PC-9 (cell line): Measurements from ENCODE around the gene SFTPA1. TPM values are rescaled to one million over a fixed set of nuclear protein-coding genes. Genes with fewer than 3 reads are reported as not detected.
"Not testable (repeated sequence)": the region's sequence is repeated elsewhere in the genome, so short reads cannot be mapped to it uniquely, and the experiment has no call there.

Source experiments
- BruUV-seq: library from RNA; stranded (reverse); fragments of 400-500 nt; replicated peaks from 2 replicates; lab custom pipeline; 2021; lab: Mats Ljungman, UMichigan
- CTCF ChIA-PET: fragments of 300-600 bp; sonication (Branson Sonifier 250); formaldehyde crosslinking; loops from one replicate; lab custom pipeline; 2022; ENCODE audit warnings: antibody characterized with exemption; lab: Charles Lee
- POLR2A ChIA-PET: fragments of 300-600 bp; sonication (Branson Sonifier 250); formaldehyde crosslinking; loops from one replicate; lab custom pipeline; 2022; ENCODE audit warnings: antibody characterized with exemption; ENCODE audit not compliant: unreplicated experiment; lab: Charles Lee
- DNase-seq, 2 experiments: peaks; one replicate each; pipeline versions ENCODE4 v3.0.0 to v3.0.0-alpha.2; 2015 to 2022; ENCODE audit warnings: mixed read lengths in 1 of 2
- H2AFZ ChIP-seq: fragments of 200-600 bp; sonication (generic); 2 replicates; pipeline ENCODE4 v1.8.1; 2017; ENCODE audit warnings: antibody characterized with exemption
- H3F3A ChIP-seq: fragments of 200-600 bp; sonication (generic); 2 replicates; pipeline ENCODE4 v1.8.1; 2017; ENCODE audit warnings: antibody characterized with exemption, mild to moderate bottlenecking, low read depth; ENCODE audit not compliant: insufficient read depth
- H3K27ac ChIP-seq: fragments of 200-600 bp; sonication (generic); 2 replicates; pipeline ENCODE4 v1.6.1; 2016; ENCODE audit warnings: mixed run types
- H3K27me3 ChIP-seq: fragments of 200-600 bp; sonication (generic); 2 replicates; pipeline ENCODE4 v1.6.1; 2016; ENCODE audit warnings: low read depth, mixed run types; ENCODE audit not compliant: insufficient read depth
- H3K36me3 ChIP-seq: fragments of 200-600 bp; sonication (generic); 2 replicates; pipeline ENCODE4 v1.6.1; 2016; ENCODE audit warnings: low read depth, mixed run types
- H3K4me1 ChIP-seq: fragments of 200-600 bp; sonication (generic); replicated peaks from 2 replicates; pipeline ENCODE4 v1.6.1; 2016; ENCODE audit warnings: mixed run types; ENCODE audit not compliant: insufficient read depth
- H3K4me2 ChIP-seq: fragments of 200-600 bp; sonication (generic); 2 replicates; pipeline ENCODE4 v1.6.1; 2017; ENCODE audit warnings: mixed run types
- H3K4me3 ChIP-seq: fragments of 200-600 bp; sonication (generic); 2 replicates; pipeline ENCODE4 v1.6.1; 2016; ENCODE audit warnings: mixed run types
- H3K79me2 ChIP-seq: fragments of 200-600 bp; sonication (generic); 2 replicates; pipeline ENCODE4 v1.6.1; 2017; ENCODE audit warnings: low read depth, mixed run types
- H3K9me2 ChIP-seq: fragments of 200-600 bp; sonication (generic); 2 replicates; pipeline ENCODE4 v1.8.1; 2017; ENCODE audit warnings: mild to moderate bottlenecking; ENCODE audit not compliant: insufficient read depth
- H3K9me3 ChIP-seq: fragments of 200-600 bp; sonication (generic); 2 replicates; pipeline ENCODE4 v1.8.1; 2016; ENCODE audit warnings: low read depth; ENCODE audit not compliant: insufficient read depth
- H4K20me1 ChIP-seq: fragments of 200-600 bp; sonication (generic); 2 replicates; pipeline ENCODE4 v1.8.1; 2017; ENCODE audit not compliant: insufficient read depth
- CTCF ChIP-seq: fragments of 200-600 bp; sonication (generic); conservative IDR thresholded peaks from 2 replicates; pipeline ENCODE4 v1.6.1; 2017; ENCODE audit warnings: mixed run types, antibody characterized with exemption, mild to moderate bottlenecking, moderate library complexity
- EZH2 ChIP-seq: fragments of 200-600 bp; sonication (generic); IDR thresholded peaks from 2 replicates; pipeline ENCODE4 v1.8.0; 2017; ENCODE audit warnings: antibody characterized with exemption, low read depth
- intact Hi-C: fragments of 100-400 bp; cut with micrococcal nuclease; formaldehyde crosslinking; loops from one replicate; pipeline ENCODE4 v1.10.0; 2022; ENCODE audit not compliant: unreplicated experiment
- total RNA-seq: library from RNA; stranded (reverse); gene quantifications from 2 replicates; pipeline ENCODE4 v1.2.3, GENCODE V29; 2021

SFTPA1 gene
- total RNA-seq, 1 experiment from 2014 or later = not detected

GRCh38 chr10:79563426-79563825 lies 47.3 kb upstream of the SFTPA1 start:
- no TSS peak for BruUV-seq

GRCh38 chr10:79570624-79571023 lies 40.1 kb upstream of the SFTPA1 start:
- H3K27ac ChIP-seq, H3F3A ChIP-seq, H2AFZ ChIP-seq, BruUV-seq, H3K4me1 ChIP-seq, H3K36me3 ChIP-seq, DNase-seq, H3K4me3 ChIP-seq, H4K20me1 ChIP-seq, intact Hi-C loops, CTCF ChIA-PET, H3K9me3 ChIP-seq, H3K9me2 ChIP-seq, POLR2A ChIA-PET, H3K79me2 ChIP-seq: not testable (repeated sequence)
- Histone ChIP-seq H3K4me2 (peak overlapping the region; percentile 30; the same call in 1 of the 2 replicates), H3K27me3 (peaks cover 58% of the 10 kb centered on the region)

More at GRCh38 chr10:79563426-79563825, 47.3 kb upstream of the SFTPA1 start:
- Histone ChIP-seq H3K79me2 (no peaks in the 10 kb centered on the region), H2AFZ (no peak overlapping the region), H3F3A (no peaks in the 10 kb centered on the region), H3K9me3 (no peaks in the 10 kb centered on the region), H3K4me3 (no peak overlapping the region), H3K36me3 (no peaks in the 10 kb centered on the region), H3K27me3 (peaks cover 41% of the 10 kb centered on the region), H3K4me2 (no peak overlapping the region), H4K20me1 (no peaks in the 10 kb centered on the region), H3K9me2 (no peaks in the 10 kb centered on the region), H3K27ac (no peak overlapping the region), H3K4me1 (peaks cover 8% of the 10 kb centered on the region)
- TF ChIP-seq EZH2 (no peak), CTCF (no peak)
- DNase-seq = no peak
- intact Hi-C loops = loop anchor here (5.0 to 10.0 kb wide), 2 partner anchors 484 to 701 kb away; no protein-coding TSS in a partner anchor
- ChIA-PET POLR2A (no interaction called here), CTCF (no interaction called here)

GRCh38 chr10:79579361-79579760 lies 31.4 kb upstream of the SFTPA1 start:
- Histone ChIP-seq H3K27me3 (peaks cover 34% of the 10 kb centered on the region), H3F3A (no peaks in the 10 kb centered on the region), H3K9me2 (no peaks in the 10 kb centered on the region), H3K4me1 (no peaks in the 10 kb centered on the region), H3K27ac (no peak overlapping the region), H3K36me3 (no peaks in the 10 kb centered on the region), H4K20me1 (no peaks in the 10 kb centered on the region), H3K4me3 (no peak overlapping the region), H3K9me3 (peaks cover 4% of the 10 kb centered on the region; the same call in 1 of the 2 replicates), H2AFZ (no peak overlapping the region), H3K79me2 (no peaks in the 10 kb centered on the region), H3K4me2 (no peak overlapping the region)
- BruUV-seq = no TSS peak
- no peak for DNase-seq
- CTCF ChIA-PET = interaction anchor here (0.5 kb wide), 1 partner anchor 546 kb away, joined by 14 read pairs; no protein-coding TSS in a partner anchor
- TF ChIP-seq CTCF = no peak
- TF ChIP-seq EZH2 = no peak
- intact Hi-C loops = no loop called here
- POLR2A ChIA-PET = no interaction called here

- no peak for DNase-seq
- H3F3A ChIP-seq = no peaks in the 10 kb centered on the region
- ChIA-PET POLR2A (no interaction called here), CTCF (no interaction called here)
- no peaks in the 10 kb centered on the region for H4K20me1 ChIP-seq
- no peaks in the 10 kb centered on the region for H3K4me1 ChIP-seq
- no peak overlapping the region for H3K4me3 ChIP-seq
- TF ChIP-seq EZH2 = no peak
- H3K9me3 ChIP-seq = no peaks in the 10 kb centered on the region
- H2AFZ ChIP-seq = no peak overlapping the region
- intact Hi-C loops = no loop called here
- BruUV-seq = no TSS peak
- no peaks in the 10 kb centered on the region for H3K79me2 ChIP-seq
- no peaks in the 10 kb centered on the region for H3K36me3 ChIP-seq
- no peak overlapping the region for H3K4me2 ChIP-seq
- no peak overlapping the region for H3K27ac ChIP-seq
- no peaks in the 10 kb centered on the region for H3K9me2 ChIP-seq
- H3K27me3 ChIP-seq = peaks cover 43% of the 10 kb centered on the region
Observed at GRCh38 chr10:79581044-79581443, 29.7 kb upstream of the SFTPA1 start.
